Dermis blood vessel endothelial cell (primary cell): ENCODE results near the gene PCP2. TPM values are rescaled to one million over a fixed set of nuclear protein-coding genes. Genes with fewer than 3 reads are reported as not detected.

Experiments
- DNase-seq: peaks from one replicate; pipeline ENCODE4 v3.0.0; 2010
- total RNA-seq: library from RNA; depleted of rRNA; stranded (reverse); fragments of >200 nt; gene quantifications from 2 replicates; pipeline ENCODE4 v1.2.3, GENCODE V29; 2014

The PCP2 gene
- total RNA-seq, 1 donor from 2014 or later, result not detected

GRCh38 chr19:7661744-7662538 lies 28.4 kb upstream of the PCP2 start:
- DNase-seq, result no peak

GRCh38 chr19:7658219-7658686 lies 24.7 kb upstream of the PCP2 start:
- DNase-seq, result no peak

- DNase-seq, result no peak
Observed at GRCh38 chr19:7657131-7657751, 23.7 kb upstream of the PCP2 start.

- DNase-seq, result peak; percentile 43
Observed at GRCh38 chr19:7655581-7655980, 22.1 kb upstream of the PCP2 start.

GRCh38 chr19:7654401-7654800 lies 20.9 kb upstream of the PCP2 start:
- DNase-seq, result no peak

- DNase-seq, result peak; percentile 76
Observed at GRCh38 chr19:7652061-7652641, 18.6 kb upstream of the PCP2 start.

- no peak for DNase-seq
Observed at GRCh38 chr19:7650148-7650547, 16.6 kb upstream of the PCP2 start.

GRCh38 chr19:7648265-7649014 lies 14.9 kb upstream of the PCP2 start:
- no peak for DNase-seq

GRCh38 chr19:7647156-7647555 lies 13.6 kb upstream of the PCP2 start:
- DNase-seq, result no peak

GRCh38 chr19:7646426-7646700 lies 12.8 kb upstream of the PCP2 start:
- DNase-seq, result no peak

- DNase-seq, result no peak
Observed at GRCh38 chr19:7645656-7646425, 12.3 kb upstream of the PCP2 start.

GRCh38 chr19:7645163-7645562 lies 11.6 kb upstream of the PCP2 start:
- no peak for DNase-seq

- no peak for DNase-seq
Observed at GRCh38 chr19:7644550-7644877, 11.0 kb upstream of the PCP2 start.

- peak; percentile 26 for DNase-seq
Observed at GRCh38 chr19:7643629-7644549, 10.4 kb upstream of the PCP2 start.

- no peak for DNase-seq
Observed at GRCh38 chr19:7643031-7643415, 9.5 kb upstream of the PCP2 start.

GRCh38 chr19:7642295-7643030 lies 8.9 kb upstream of the PCP2 start:
- no peak for DNase-seq

- DNase-seq, result no peak
Observed at GRCh38 chr19:7641290-7642276, 8.1 kb upstream of the PCP2 start.

- no peak for DNase-seq
Observed at GRCh38 chr19:7640803-7641202, 7.3 kb upstream of the PCP2 start.

- DNase-seq, result no peak
Observed at GRCh38 chr19:7639863-7640348, 6.4 kb upstream of the PCP2 start.
